NK-92 (cell line): ENCODE results near the gene SYT6.

Source experiments
- DNase-seq: peaks from one replicate; lab custom pipeline; 2025; ENCODE audit not compliant: unreplicated experiment; lab: John Stamatoyannopoulos, UW

Gene SYT6, protein sequence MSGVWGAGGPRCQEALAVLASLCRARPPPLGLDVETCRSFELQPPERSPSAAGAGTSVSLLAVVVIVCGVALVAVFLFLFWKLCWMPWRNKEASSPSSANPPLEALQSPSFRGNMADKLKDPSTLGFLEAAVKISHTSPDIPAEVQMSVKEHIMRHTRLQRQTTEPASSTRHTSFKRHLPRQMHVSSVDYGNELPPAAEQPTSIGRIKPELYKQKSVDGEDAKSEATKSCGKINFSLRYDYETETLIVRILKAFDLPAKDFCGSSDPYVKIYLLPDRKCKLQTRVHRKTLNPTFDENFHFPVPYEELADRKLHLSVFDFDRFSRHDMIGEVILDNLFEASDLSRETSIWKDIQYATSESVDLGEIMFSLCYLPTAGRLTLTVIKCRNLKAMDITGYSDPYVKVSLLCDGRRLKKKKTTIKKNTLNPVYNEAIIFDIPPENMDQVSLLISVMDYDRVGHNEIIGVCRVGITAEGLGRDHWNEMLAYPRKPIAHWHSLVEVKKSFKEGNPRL

DNA sequence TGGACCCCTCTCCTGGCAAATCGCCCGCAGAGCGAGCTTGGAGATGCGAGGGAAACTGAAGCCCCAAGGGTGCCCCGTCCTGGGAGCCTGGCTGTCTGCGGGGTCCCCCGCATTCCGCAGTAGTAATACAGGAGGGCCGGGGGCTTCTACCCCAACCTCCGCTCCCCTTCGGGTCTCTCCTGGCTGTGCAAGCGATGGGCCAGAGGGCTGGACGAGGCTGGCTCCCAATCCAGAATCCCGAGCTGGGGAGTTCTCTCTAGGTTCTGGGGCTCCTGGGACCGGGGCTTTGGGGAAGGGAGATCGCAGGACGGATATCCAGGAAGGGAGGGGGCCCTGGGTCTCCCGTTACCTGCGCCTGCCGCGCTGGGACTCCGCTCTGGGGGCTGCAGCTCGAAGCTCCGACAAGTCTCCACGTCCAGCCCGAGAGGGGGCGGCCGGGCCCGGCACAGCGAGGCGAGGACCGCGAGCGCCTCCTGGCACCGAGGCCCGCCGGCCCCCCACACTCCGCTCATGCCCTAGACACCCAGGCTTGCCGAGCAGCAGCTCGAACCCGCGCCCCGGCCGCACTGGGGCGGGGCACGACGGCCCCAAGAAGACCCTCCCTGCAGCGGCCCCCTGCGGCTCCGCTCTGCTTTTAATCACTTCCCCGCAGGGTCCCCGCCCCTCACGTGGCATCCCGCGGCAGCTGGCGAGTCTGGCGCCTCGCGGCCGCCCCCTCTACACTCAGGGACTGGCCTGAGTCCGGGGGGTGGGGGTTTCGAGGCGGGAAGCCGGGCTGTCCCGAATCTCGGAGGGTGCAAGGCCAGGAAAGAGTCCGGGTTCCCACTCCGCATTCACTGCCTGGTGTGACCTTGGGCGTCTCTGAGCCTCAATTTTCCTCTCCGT lies at the start of gene SYT6:
Gene SYT6, minus strand, starts transcription at position 609 of the 885 bp plus-strand sequence. Its CDS starts 97 bp downstream, at position 512.
- no peak for DNase-seq

DNA sequence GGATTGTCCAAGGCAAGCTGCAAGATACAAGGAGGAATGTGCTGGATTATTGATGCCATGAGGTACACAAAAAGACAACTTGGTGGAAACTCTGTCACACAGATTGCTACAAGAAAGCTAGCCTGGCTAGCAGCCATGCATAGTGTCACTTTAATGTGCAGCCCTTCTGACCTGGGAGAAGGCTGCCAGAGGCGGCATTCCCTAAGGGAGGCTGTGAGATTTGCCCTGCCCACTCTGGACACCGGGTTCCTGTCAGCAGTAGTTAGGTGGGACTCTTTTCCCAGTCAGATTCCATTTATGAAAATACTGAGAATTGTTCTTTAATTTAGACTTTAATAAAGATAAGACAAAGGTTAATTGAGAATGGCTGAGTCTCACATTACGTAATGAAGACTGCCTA lies 47.8 kb upstream of the SYT6 start:
- DNase-seq, result no peak

DNA sequence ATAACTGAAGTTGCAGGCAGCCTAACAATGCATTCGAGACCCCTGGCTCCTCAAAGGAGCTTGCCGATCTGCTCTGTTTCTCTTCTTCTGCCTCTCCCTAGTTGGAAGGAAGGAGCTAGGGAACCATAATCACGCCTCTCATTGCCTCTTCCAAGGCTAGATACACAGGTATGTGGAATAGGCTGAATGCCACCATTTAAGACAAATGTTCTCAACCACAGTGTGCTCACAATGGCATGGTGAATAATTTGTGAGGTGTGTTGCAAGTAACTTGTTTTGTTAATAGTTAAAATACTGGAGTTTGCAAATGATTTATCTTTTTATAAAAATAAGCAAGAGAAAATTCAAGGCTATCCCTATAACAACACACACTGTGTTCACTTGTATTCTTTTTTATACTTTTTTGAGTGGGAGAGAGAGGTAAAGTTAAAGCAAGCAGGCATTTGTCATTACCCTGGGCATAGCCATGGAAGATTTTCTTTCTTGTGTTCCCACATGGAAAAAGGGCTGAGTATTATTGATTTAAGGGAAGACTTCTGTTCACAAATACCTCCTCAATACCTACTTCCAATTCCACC lies 45.4 kb upstream of the SYT6 start:
- DNase-seq, result no peak

DNA sequence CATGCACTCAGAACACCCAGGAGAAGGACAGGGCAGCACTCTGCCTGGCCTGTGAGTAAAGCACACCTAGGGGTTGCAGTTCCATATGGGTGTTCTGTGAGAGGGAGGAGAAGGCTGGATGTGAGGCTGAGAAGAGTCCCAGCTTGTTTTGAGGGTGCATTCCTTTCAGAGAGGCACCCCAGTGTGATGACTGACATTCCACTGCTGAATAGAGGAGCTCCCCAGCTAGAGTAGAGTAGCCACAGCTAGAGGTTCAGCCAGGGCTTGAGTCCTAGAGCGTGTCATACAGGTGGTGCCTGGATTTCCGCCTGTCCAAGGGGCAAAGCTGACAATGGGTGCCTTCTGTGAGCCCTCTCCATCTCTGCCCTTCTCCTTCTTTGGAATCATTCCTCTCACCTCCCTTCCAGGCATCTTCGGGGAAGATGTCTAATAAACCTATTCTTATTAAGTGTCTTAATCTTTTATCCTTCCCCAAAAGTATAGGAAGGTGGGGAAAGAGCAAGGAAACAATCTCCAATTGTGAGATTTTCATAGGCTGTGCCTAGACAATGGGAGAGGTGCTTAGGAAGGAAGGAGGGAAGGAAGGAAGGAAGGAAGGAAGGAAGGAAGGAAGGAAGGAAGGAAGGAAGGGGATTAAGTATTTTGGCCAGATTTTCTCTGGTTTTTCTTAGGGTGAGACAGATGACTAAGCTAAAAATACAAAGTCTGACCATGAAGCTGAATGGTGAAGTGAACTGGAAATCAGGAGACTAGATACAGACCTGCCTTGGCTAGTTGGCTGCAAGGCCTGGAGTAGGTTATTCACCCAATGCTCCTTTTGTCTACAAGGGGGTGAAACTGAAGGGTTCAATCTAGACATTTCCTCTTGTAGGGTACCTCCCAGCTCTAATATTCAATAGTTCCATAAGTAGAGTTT lies 43.6 kb upstream of the SYT6 start:
- no peak for DNase-seq

DNA sequence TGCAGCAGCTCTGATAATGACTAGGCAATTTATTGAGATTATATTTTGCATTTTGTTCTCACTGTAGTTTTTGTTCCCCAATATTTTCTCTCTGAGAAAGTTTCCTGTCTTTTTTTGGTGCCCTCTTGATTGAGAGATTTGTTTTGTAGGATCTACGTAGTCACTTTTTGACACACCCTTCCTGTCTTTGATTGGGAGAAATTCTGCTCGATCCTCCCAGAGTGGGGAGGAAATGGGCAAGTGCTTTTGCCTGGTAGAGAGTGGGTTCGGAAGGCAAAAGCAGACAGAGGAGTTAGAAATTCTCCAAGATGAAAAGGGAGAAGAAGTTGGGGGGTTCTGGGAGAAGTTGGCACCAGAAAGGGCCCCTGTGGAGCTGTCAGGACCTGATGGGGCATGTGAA lies 42.1 kb upstream of the SYT6 start:
- DNase-seq, result no peak

DNA sequence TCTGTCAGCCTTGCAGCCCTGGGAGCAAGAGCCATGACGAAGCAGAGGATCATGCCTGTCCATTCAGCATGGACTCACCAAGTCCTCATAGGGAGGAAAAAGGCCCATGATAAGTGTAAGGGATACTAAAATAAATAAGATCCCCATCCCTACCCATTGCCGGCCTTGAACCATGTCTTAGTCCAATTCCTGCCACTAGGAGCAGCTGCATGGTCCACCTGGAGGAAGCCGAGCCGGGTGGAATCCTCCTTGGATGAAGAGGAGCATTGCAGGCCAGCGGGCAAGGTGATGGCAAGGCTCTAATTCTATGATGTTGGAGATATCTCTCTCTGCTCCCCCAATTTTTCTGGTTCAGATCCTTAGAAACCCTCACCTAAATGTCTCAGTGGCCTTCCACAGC lies 38.7 kb upstream of the SYT6 start:
- no peak for DNase-seq

DNA sequence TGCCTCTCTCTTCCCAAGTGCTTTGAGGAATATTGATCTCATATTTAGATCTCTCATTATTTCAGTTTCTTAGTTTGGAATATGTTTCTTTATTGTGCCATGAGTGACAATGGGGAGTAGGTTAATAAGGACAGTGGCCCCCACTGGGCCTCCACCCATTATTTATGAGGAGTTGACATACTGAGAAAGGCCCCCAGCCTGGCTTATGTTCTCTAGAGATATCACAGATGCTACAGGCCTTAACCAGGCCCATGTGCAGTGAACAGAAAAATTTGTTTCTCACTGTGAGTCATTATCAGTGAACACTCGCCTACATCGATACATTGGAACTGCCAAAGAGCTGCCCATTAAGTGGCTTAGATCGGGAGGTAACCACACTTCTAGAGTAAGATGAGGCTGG lies 35.7 kb upstream of the SYT6 start:
- DNase-seq, result no peak

DNA sequence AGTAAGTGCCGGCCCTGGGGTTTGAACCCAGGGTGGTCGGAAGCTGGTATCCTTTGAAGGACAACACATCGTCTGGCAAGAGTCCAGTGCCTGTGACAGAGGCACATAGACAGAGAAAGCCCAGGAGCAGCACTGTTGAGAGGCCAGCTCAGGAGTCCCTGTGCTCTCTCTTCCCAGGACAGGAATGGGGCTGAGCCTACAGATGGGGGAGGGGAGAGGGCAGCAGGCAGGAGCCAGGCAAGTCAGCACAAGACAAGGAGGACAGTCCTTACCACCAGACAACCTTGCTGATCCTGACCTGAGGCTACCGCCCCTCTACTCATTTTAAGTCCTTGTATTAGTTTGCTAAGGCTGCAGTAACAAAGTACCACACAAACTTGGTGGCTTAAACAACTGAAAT lies 27.7 kb upstream of the SYT6 start:
- no peak for DNase-seq

DNA sequence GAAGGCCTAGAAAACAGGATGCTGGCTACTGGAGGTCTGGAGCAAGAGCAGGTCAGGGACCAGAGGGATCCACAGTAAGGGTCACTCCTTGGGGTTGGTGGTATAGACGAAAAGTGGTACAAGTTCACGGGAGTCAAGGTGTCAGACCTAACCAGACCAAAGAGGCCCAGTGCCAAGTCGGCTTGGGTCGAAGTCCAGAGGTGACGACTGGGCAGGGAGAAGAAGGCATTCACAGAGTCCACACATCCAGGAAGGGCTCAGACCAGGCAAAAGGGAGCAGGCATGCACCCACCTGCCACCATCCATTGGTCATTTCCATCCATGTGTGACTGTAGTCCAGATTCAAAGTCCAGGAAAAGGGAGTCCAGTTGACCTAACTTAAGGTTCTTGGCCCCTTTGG lies 27.1 kb upstream of the SYT6 start:
- DNase-seq, result no peak

DNA sequence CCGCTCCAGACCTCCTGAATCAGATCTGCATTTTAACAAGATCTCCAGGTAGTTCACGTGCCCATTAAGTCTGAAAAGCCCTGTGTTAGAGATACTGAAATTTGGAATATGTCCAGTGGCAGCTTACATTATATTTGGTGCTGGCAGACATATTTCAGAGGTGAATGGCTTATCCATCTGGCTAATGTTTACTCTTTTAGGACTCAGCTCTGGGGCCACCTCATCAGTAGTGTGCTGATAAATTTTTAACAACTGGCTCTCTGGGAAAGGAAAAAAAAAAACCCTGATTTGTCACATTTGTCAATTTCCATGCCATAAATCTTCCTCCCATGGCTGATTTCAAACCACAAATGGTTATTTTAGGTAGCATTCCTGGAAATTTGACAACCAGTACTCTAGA lies 25.3 kb upstream of the SYT6 start:
- no peak for DNase-seq

DNA sequence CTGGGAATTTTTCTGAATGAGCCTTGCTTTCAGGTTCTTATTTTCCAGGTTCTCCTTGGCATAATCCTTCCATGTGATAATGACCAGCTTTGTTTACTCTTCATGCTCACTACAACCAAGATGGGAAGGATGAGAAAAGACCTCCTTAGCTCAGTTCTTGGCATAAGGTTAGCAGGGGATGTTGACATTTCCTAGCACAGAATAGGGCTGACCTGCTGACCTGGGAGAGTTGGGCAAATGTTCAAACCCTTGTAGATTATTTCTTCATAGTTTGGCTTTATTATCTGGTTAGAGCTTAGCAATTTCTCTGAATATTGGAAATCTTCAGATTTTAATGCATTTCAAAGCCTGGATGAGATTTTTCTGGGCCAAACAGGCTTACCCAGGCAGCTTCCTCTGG lies 23.6 kb upstream of the SYT6 start:
- no peak for DNase-seq

DNA sequence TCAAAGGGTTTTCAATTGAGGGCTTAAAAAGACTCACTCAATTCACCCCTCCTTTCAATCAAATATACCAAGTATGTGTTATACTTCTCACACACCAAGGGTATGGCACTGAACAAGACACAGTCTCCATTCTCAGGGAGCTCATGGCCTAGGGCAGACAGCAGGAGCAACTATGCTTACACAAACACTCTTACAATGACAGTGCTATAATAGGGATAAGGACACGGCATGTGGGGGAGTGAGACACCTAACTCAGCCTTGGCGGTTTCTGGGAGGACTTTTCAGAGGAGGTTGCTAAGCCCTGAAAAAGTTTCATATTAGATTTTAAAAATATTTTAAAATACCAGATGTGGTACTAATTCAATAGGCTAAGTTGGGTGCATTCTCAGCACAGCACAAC lies 22.7 kb upstream of the SYT6 start:
- DNase-seq, result no peak

DNA sequence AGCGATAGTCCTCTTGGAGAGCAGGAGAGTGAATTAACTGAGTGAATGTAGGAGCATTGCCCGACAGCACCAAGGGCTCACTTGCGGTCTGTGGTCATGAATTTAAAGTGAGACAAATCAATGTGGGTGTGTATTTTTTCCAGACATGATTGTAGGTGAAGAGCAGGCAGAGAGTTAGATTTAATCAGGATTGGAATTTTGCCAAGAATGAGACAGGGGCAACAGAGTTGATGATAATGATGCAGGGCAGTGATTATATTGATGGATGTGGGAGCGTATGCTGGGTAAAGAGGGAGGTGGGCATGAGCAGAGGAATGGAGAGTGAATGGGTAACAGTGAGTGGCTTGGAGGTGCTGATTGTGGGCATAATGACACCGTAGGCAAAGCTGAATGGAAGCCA lies 20.0 kb upstream of the SYT6 start:
- no peak for DNase-seq

DNA sequence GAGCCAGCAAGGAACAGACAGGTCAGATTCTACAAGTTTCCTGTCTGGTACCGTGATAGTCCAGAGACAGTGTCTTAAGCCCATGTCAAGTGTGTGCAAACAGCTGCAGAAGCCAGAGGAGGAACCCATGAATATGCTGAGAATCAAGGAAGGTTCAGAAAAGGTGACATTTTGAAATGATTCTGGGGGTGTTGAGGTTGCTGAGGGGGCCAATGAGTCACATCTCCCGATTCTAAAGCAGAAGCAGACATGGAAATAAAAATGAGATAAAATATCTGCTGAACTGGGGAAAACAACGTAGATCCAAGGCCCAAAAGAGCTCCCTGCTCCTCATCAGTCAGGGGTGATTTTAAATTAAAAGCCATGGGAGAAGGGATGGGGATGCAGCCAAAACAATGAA lies 15.8 kb upstream of the SYT6 start:
- no peak for DNase-seq

DNA sequence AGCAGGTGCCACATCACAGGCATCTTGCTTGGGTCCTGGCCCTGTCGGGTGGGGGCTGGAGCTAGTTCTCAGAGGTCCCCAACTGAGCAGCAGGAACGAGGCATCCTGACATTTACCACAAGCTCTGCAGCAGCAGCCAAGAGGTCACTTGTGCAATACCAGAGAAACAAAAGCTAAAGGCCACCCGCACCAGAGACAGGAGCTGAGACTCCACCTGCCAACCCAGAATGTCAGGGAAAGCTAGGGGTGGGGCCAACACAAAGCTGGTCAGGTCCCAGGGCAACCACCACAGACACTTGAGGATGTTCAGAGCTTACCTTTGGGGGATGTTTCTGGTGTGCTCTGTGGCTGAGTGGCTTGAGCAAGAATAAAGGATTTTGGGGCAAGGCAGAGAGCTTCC lies 13.6 kb upstream of the SYT6 start:
- DNase-seq, result no peak

DNA sequence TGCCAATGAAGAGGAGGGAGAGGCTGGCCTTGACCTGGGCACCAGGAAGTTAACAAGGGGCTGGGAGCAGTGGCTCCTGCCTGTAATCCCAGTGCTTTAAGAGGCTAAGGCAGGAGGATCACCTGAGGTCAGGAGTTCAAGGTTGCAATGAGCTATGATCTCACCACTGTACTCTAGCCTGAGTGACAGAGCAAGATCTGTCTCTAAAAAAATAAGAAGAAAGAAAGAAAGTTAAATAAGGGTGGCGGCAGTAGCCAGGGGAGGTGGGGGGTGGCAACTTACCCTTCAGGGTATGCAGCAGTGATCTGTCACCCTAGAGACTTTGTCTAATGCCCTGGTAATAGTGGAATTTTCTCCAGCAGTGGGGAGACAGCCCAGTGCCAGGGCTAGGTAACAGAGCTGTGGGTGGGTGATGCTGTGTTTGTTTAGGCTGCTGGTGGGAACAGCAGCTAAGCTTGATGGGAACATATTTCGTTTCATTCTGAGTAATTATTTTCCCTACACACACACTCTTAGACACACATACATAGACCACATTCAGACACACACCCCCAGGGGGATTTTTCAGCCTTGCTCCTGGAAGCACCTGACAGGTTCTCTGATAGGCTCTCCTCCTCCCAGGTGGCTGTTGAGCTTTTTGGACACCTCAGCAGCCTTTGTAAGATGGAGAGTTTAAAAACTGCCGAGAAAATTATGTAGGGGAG lies 11.3 kb upstream of the SYT6 start:
- no peak for DNase-seq

DNA sequence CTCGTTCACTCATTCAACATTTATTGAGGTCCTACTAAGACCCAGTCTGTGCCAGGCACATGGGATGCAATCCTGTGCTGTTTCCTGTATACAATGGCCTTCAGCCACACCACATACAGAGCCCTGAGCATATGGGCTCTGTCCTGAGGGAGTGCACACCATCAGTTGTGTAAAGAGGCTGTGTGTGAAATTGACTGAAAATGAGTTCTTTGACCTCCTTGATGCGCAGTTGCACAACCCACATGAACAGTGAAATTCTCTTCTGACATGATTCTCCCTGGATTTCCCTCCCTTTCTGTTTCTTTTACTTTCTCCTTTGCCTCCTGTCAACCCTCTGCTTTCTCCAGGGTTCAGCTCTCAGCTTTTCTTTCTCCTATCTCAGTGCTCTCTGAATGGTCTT lies 6.3 kb upstream of the SYT6 start:
- DNase-seq, result no peak

DNA sequence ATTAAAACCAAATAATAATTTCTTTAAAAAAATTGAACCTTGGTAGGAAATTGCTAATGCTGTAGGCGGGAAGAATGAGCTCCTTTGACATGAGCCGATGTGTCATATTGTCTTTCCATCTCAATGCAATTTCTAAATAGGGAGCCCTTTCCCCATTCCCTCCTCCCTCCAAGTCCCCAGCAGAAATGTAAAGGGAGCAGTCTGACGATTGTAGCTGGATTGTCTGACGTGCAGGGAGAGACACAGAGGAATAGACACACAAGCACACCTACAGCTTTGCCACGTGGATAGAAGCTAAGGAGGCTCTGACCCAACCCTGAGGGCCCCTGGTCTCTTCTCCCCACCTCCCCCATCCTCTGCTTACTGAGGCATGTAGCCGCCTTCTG lies 3.6 kb upstream of the SYT6 start:
- DNase-seq, result no peak

DNA sequence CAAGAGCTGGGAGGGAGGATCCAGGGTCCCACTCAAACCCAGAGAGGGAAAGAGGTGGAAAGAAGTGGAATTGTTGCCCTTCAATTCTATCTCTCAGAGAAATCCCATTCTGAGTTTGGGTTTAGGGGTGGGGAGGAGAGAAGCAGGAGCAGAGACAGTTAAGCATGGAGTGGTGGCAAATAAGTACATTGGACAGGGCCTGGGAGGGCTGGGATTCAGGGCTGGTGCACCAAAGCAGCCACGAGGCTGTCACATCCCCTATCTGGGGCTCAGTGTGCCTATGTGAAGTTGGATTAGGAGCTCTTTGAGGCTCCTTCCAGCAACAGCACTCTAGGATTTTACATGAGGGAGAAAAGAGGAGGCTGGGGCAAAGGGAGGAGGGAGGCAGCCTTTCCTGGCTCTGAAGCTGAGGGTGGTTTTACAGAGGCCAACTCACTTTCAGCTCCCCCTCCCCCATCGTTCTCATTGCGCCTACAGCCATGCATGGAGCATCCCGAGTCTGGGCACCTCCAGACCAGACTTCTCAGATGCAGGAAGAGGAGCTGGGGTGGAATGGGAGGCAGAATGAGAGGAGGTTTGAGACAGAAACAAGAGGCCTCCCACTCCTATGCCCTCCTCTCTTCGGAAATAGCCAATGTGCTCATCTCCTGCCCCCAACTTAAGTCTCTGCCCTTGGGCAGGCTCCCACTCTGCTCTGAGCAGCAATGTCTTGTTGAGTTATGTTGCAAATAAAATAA lies 3.0 kb upstream of the SYT6 start:
- no peak for DNase-seq
